ENCODE results near the gene ZDHHC14. TPM values are rescaled to one million over a fixed set of nuclear protein-coding genes. Genes with fewer than 3 reads are reported as not detected.

Gene ZDHHC14
- polyA plus RNA-seq, 2 of the 4 experiments (the other 2 are of a cell fraction): 2.2 to 2.8 TPM

- FAIRE-seq (no peak), DNase-seq (ENCODE audit: low read depth in 1 of 2, low spot score in 1 of 2) (no peak), ATAC-seq (no peak)
- no peak overlapping the region for H3K4me3 ChIP-seq
- no peaks in the 10 kb centered on the region for H3K4me1 ChIP-seq
- WGBS (ENCODE audit: missing lambda C conversion rate): 80% methylated on average over 3 of the region's 3 CpGs
- ChIA-PET CTCF (no interaction called here), POLR2A (no interaction called here)
- no peak for TF ChIP-seq HMGXB4 (CRISPR knock-in tag; IDR thresholded peaks at IDR 0.05; ENCODE audit: borderline replicate concordance)
- no peak for TF ChIP-seq CBX8 (IDR thresholded peaks at IDR 0.05)
- no peak for TF ChIP-seq TFCP2L1 (CRISPR knock-in tag; IDR thresholded peaks at IDR 0.05)
- no peak for TF ChIP-seq TP53 (CRISPR knock-in tag; IDR thresholded peaks at IDR 0.05)
- no peak for TF ChIP-seq MAX (IDR thresholded peaks at IDR 0.05)
- H3K4me2 ChIP-seq: no peak overlapping the region
- no peaks in the 10 kb centered on the region for H3K9me3 ChIP-seq
- no peak overlapping the region for H3K27ac ChIP-seq
Measured at GRCh38 chr6:157476797-157477196, 95.8 kb downstream of the ZDHHC14 start.

GRCh38 chr6:157478926-157479325, 97.9 kb downstream of the ZDHHC14 start:
- no peak for DNase-seq (ENCODE audit: low read depth in 1 of 2, low spot score in 1 of 2)
- no peak overlapping the region for H3K4me2 ChIP-seq
- CTCF ChIA-PET: no interaction called here
- no peak overlapping the region for H3K4me3 ChIP-seq
- whole genome bisulfite sequencing (ENCODE audit: missing lambda C conversion rate): 91% methylated on average over 2 of the region's 2 CpGs
- no peak overlapping the region for H3K27ac ChIP-seq
- TF ChIP-seq HES2 (IDR thresholded peaks at IDR 0.05) (no peak), TFCP2L1 (CRISPR knock-in tag; IDR thresholded peaks at IDR 0.05) (no peak)
- H3K4me1 ChIP-seq: no peaks in the 10 kb centered on the region
- ATAC-seq: no peak
- POLR2A ChIA-PET: no interaction called here
- no peak for FAIRE-seq
- H3K9me3 ChIP-seq: no peaks in the 10 kb centered on the region

GRCh38 chr6:157479464-157480303, 98.7 kb downstream of the ZDHHC14 start:
- Histone ChIP-seq H3K4me2 (no peak overlapping the region), H3K4me1 (no peaks in the 10 kb centered on the region), H3K27ac (no peak overlapping the region), H3K9me3 (no peaks in the 10 kb centered on the region), H3K4me3 (no peak overlapping the region)
- POLR2A ChIA-PET: no interaction called here
- FAIRE-seq: no peak
- 75% methylated on average over 7 of the region's 7 CpGs for WGBS (ENCODE audit: missing lambda C conversion rate)
- CTCF ChIA-PET: interaction anchor here (1.0 kb wide), 1 partner anchor 133 kb away, joined by 4 read pairs; no protein-coding TSS in a partner anchor
- no peak for ATAC-seq
- TF ChIP-seq FOSB (CRISPR knock-in tag; IDR thresholded peaks at IDR 0.05) (no peak), NFE2L2 (conservative IDR thresholded peaks at IDR 0.05; ENCODE audit: low read length) (no peak), HOXB13 (CRISPR knock-in tag; IDR thresholded peaks at IDR 0.05; ENCODE audit: low read depth) (no peak), SMC3 (IDR thresholded peaks at IDR 0.05) (no peak), POLR2AphosphoS2 (conservative IDR thresholded peaks at IDR 0.05; ENCODE audit: low read length) (no peak), CEBPB (IDR thresholded peaks at IDR 0.05) (no peak), HES2 (IDR thresholded peaks at IDR 0.05) (no peak)
- no peak for DNase-seq (ENCODE audit: low read depth in 1 of 2, low spot score in 1 of 2)

GRCh38 chr6:157481189-157481864, 100.3 kb downstream of the ZDHHC14 start:
- Histone ChIP-seq H3K4me1 (no peaks in the 10 kb centered on the region), H3K27ac (no peak overlapping the region), H3K4me2 (no peak overlapping the region), H3K4me3 (no peak overlapping the region), H3K9me3 (no peaks in the 10 kb centered on the region)
- 68% methylated on average over 9 of the region's 9 CpGs for WGBS (ENCODE audit: missing lambda C conversion rate)
- DNase-seq (ENCODE audit: low read depth in 1 of 2, low spot score in 1 of 2) (no peak), ATAC-seq (no peak), FAIRE-seq (no peak)
- CTCF ChIA-PET: no interaction called here
- POLR2A ChIA-PET: no interaction called here
- no peak for TF ChIP-seq REST (IDR thresholded peaks at IDR 0.05)
- no peak for TF ChIP-seq NPAS2 (CRISPR knock-in tag; IDR thresholded peaks at IDR 0.05; ENCODE audit: borderline replicate concordance)
- no peak for TF ChIP-seq NR3C1 (IDR thresholded peaks at IDR 0.05)
- TF ChIP-seq ELK1 (IDR thresholded peaks at IDR 0.05; ENCODE audit: low read depth, low read length): no peak
- no peak for TF ChIP-seq HOXB13 (CRISPR knock-in tag; IDR thresholded peaks at IDR 0.05; ENCODE audit: low read depth)
- TF ChIP-seq CHD4 (IDR thresholded peaks at IDR 0.05; ENCODE audit: borderline replicate concordance): no peak
- TF ChIP-seq GATA3 (IDR thresholded peaks at IDR 0.05; ENCODE audit: borderline replicate concordance): no peak
- TF ChIP-seq PBX3 (IDR thresholded peaks at IDR 0.05): no peak

All from A549 (cell line).